Retinal pigment epithelial cell (primary cell): ENCODE results near the gene AJM1.
"Not testable (repeated sequence)": the region's sequence is repeated elsewhere in the genome, so short reads cannot be mapped to it uniquely, and the experiment has no call there.

Source experiments
- DNase-seq: peaks from one replicate; pipeline ENCODE4 v3.0.0-alpha.2; 2010; ENCODE audit warnings: low read depth
- H3K4me3 ChIP-seq: 2 replicates; pipeline ENCODE4 v1.5.1; 2011; ENCODE audit warnings: mild to moderate bottlenecking, low read length, control low read depth, moderate library complexity
- CTCF ChIP-seq: conservative IDR thresholded peaks from 2 replicates; pipeline ENCODE4 v1.5.1; 2011; ENCODE audit warnings: low read depth, low read length, control low read depth, inconsistent platforms

The AJM1 gene

GRCh38 chr9:136862849-136863622 is 20.8 kb downstream of the AJM1 start:
- no peak for TF ChIP-seq CTCF
- no peak for DNase-seq
- H3K4me3 ChIP-seq = no peak overlapping the region

GRCh38 chr9:136863623-136864273 is 21.5 kb downstream of the AJM1 start:
- no peak overlapping the region for H3K4me3 ChIP-seq
- DNase-seq = no peak
- no peak for TF ChIP-seq CTCF

- no peak for DNase-seq
- H3K4me3 ChIP-seq = peak overlapping the region; percentile 64
- TF ChIP-seq CTCF = no peak
Measured at GRCh38 chr9:136865041-136865767, 22.9 kb downstream of the AJM1 start.

- H3K4me3 ChIP-seq = peak overlapping the region; percentile 64
- no peak for TF ChIP-seq CTCF
- no peak for DNase-seq
Measured at GRCh38 chr9:136865768-136866103, 23.5 kb downstream of the AJM1 start.

- H3K4me3 ChIP-seq = peak overlapping the region; percentile 38
- DNase-seq = not testable (repeated sequence)
Measured at GRCh38 chr9:136866898-136867421, 24.7 kb downstream of the AJM1 start.

- TF ChIP-seq CTCF = no peak
- H3K4me3 ChIP-seq = no peak overlapping the region
- no peak for DNase-seq
Measured at GRCh38 chr9:136867480-136867879, 25.2 kb downstream of the AJM1 start.

- TF ChIP-seq CTCF = no peak
- no peak for DNase-seq
- no peak overlapping the region for H3K4me3 ChIP-seq
Measured at GRCh38 chr9:136867917-136868316, 25.6 kb downstream of the AJM1 start.
